PC-9 (cell line): ENCODE results near the gene HMX2. TPM values are rescaled to one million over a fixed set of nuclear protein-coding genes. Genes with fewer than 3 reads are reported as not detected.

Experiments used
- BruUV-seq: library from RNA; stranded (reverse); fragments of 400-500 nt; replicated peaks from 2 replicates; lab custom pipeline; 2021; lab: Mats Ljungman, UMichigan
- CTCF ChIA-PET: fragments of 300-600 bp; sonication (Branson Sonifier 250); formaldehyde crosslinking; loops from one replicate; lab custom pipeline; 2022; ENCODE audit warnings: antibody characterized with exemption; lab: Charles Lee
- POLR2A ChIA-PET: fragments of 300-600 bp; sonication (Branson Sonifier 250); formaldehyde crosslinking; loops from one replicate; lab custom pipeline; 2022; ENCODE audit warnings: antibody characterized with exemption; ENCODE audit not compliant: unreplicated experiment; lab: Charles Lee
- DNase-seq, 2 experiments: peaks; one replicate each; pipeline versions ENCODE4 v3.0.0 to v3.0.0-alpha.2; 2015 to 2022; ENCODE audit warnings: mixed read lengths in 1 of 2
- H2AFZ ChIP-seq: fragments of 200-600 bp; sonication (generic); 2 replicates; pipeline ENCODE4 v1.8.1; 2017; ENCODE audit warnings: antibody characterized with exemption
- H3F3A ChIP-seq: fragments of 200-600 bp; sonication (generic); 2 replicates; pipeline ENCODE4 v1.8.1; 2017; ENCODE audit warnings: antibody characterized with exemption, mild to moderate bottlenecking, low read depth; ENCODE audit not compliant: insufficient read depth
- H3K27ac ChIP-seq: fragments of 200-600 bp; sonication (generic); 2 replicates; pipeline ENCODE4 v1.6.1; 2016; ENCODE audit warnings: mixed run types
- H3K27me3 ChIP-seq: fragments of 200-600 bp; sonication (generic); 2 replicates; pipeline ENCODE4 v1.6.1; 2016; ENCODE audit warnings: low read depth, mixed run types; ENCODE audit not compliant: insufficient read depth
- H3K36me3 ChIP-seq: fragments of 200-600 bp; sonication (generic); 2 replicates; pipeline ENCODE4 v1.6.1; 2016; ENCODE audit warnings: low read depth, mixed run types
- H3K4me1 ChIP-seq: fragments of 200-600 bp; sonication (generic); replicated peaks from 2 replicates; pipeline ENCODE4 v1.6.1; 2016; ENCODE audit warnings: mixed run types; ENCODE audit not compliant: insufficient read depth
- H3K4me2 ChIP-seq: fragments of 200-600 bp; sonication (generic); 2 replicates; pipeline ENCODE4 v1.6.1; 2017; ENCODE audit warnings: mixed run types
- H3K4me3 ChIP-seq: fragments of 200-600 bp; sonication (generic); 2 replicates; pipeline ENCODE4 v1.6.1; 2016; ENCODE audit warnings: mixed run types
- H3K79me2 ChIP-seq: fragments of 200-600 bp; sonication (generic); 2 replicates; pipeline ENCODE4 v1.6.1; 2017; ENCODE audit warnings: low read depth, mixed run types
- H3K9me2 ChIP-seq: fragments of 200-600 bp; sonication (generic); 2 replicates; pipeline ENCODE4 v1.8.1; 2017; ENCODE audit warnings: mild to moderate bottlenecking; ENCODE audit not compliant: insufficient read depth
- H3K9me3 ChIP-seq: fragments of 200-600 bp; sonication (generic); 2 replicates; pipeline ENCODE4 v1.8.1; 2016; ENCODE audit warnings: low read depth; ENCODE audit not compliant: insufficient read depth
- H4K20me1 ChIP-seq: fragments of 200-600 bp; sonication (generic); 2 replicates; pipeline ENCODE4 v1.8.1; 2017; ENCODE audit not compliant: insufficient read depth
- CTCF ChIP-seq: fragments of 200-600 bp; sonication (generic); conservative IDR thresholded peaks from 2 replicates; pipeline ENCODE4 v1.6.1; 2017; ENCODE audit warnings: mixed run types, antibody characterized with exemption, mild to moderate bottlenecking, moderate library complexity
- EZH2 ChIP-seq: fragments of 200-600 bp; sonication (generic); IDR thresholded peaks from 2 replicates; pipeline ENCODE4 v1.8.0; 2017; ENCODE audit warnings: antibody characterized with exemption, low read depth
- intact Hi-C: fragments of 100-400 bp; cut with micrococcal nuclease; formaldehyde crosslinking; loops from one replicate; pipeline ENCODE4 v1.10.0; 2022; ENCODE audit not compliant: unreplicated experiment
- total RNA-seq: library from RNA; stranded (reverse); gene quantifications from 2 replicates; pipeline ENCODE4 v1.2.3, GENCODE V29; 2021

The HMX2 gene
- total RNA-seq, 1 experiment from 2014 or later, result not detected

- Histone ChIP-seq H4K20me1 (no peaks in the 10 kb centered on the region), H3K27me3 (0 out of 2 replicates have a peak, but pooled peaks cover 3% of the 10 kb centered on the region), H3K27ac (no peak overlapping the region), H3K4me2 (no peak overlapping the region), H3K9me3 (no peaks in the 10 kb centered on the region), H3K79me2 (no peaks in the 10 kb centered on the region), H3K4me3 (no peak overlapping the region), H3K9me2 (no peaks in the 10 kb centered on the region), H2AFZ (no peak overlapping the region), H3K4me1 (no peaks in the 10 kb centered on the region; the same call in 1 of the 2 replicates), H3F3A (no peaks in the 10 kb centered on the region), H3K36me3 (no peaks in the 10 kb centered on the region)
- BruUV-seq, result no TSS peak
- ChIA-PET POLR2A (no interaction called here), CTCF (no interaction called here)
- no peak for TF ChIP-seq CTCF
- no peak for TF ChIP-seq EZH2
- no peak for DNase-seq
- intact Hi-C loops, result no loop called here
These were observed 1.2 kb downstream of the HMX2 start for GRCh38 chr10:123149162-123149567.

GRCh38 chr10:123149568-123150270, 1.8 kb downstream of the HMX2 start:
- Histone ChIP-seq H3K9me2 (no peaks in the 10 kb centered on the region), H3K27me3 (0 out of 2 replicates have a peak, but pooled peaks cover 3% of the 10 kb centered on the region), H3K4me2 (no peak overlapping the region), H3K4me1 (no peaks in the 10 kb centered on the region; the same call in 1 of the 2 replicates), H3F3A (no peaks in the 10 kb centered on the region), H2AFZ (no peak overlapping the region), H3K79me2 (peaks cover 5% of the 10 kb centered on the region), H4K20me1 (no peaks in the 10 kb centered on the region), H3K4me3 (no peak overlapping the region), H3K9me3 (no peaks in the 10 kb centered on the region), H3K27ac (no peak overlapping the region), H3K36me3 (no peaks in the 10 kb centered on the region)
- intact Hi-C loops, result loop anchor here (10.0 kb wide), 1 partner anchor 145 kb away; the partner anchor contains the start of genes ACADSB and IKZF5
- CTCF ChIA-PET, result no interaction called here
- POLR2A ChIA-PET, result no interaction called here
- DNase-seq, result no peak
- TF ChIP-seq CTCF, result no peak
- TF ChIP-seq EZH2, result no peak
- BruUV-seq, result no TSS peak

- CTCF ChIA-PET, result no interaction called here
- H3K4me2 ChIP-seq, result no peak overlapping the region
- no peak overlapping the region for H3K4me3 ChIP-seq
- no TSS peak for BruUV-seq
- no peaks in the 10 kb centered on the region for H3K9me2 ChIP-seq
- H2AFZ ChIP-seq, result no peak overlapping the region
- no peaks in the 10 kb centered on the region for H3F3A ChIP-seq
- DNase-seq, result no peak
- no peaks in the 10 kb centered on the region for H3K9me3 ChIP-seq
- no peaks in the 10 kb centered on the region for H4K20me1 ChIP-seq
- POLR2A ChIA-PET, result no interaction called here
- no peak overlapping the region for H3K27ac ChIP-seq
- intact Hi-C loops, result loop anchor here (10.0 kb wide), 1 partner anchor 146 kb away; the partner anchor contains the start of genes ACADSB and IKZF5
- 0 out of 2 replicates have a peak, but pooled peaks cover under 1% of the 10 kb centered on the region for H3K36me3 ChIP-seq
- H3K4me1 ChIP-seq, result peaks cover 3% of the 10 kb centered on the region; the same call in 1 of the 2 replicates
- H3K27me3 ChIP-seq, result 0 out of 2 replicates have a peak, but pooled peaks cover 3% of the 10 kb centered on the region
- H3K79me2 ChIP-seq, result peaks cover 12% of the 10 kb centered on the region
- TF ChIP-seq EZH2 (no peak), CTCF (no peak)
These were observed 2.5 kb downstream of the HMX2 start for GRCh38 chr10:123150271-123150985.
